Erythroblast (primary cell): Measurements from ENCODE around the gene PTGES2.

ENCODE experiments used
- GATA1 ChIP-seq: IDR thresholded peaks from 2 replicates; pipeline ENCODE4 v1.6.1; 2011; ENCODE audit warnings: low read depth, mild to moderate bottlenecking, control low read depth, low read length, moderate library complexity
- POLR2A ChIP-seq: IDR thresholded peaks from 2 replicates; pipeline ENCODE4 v1.6.1; 2011; ENCODE audit warnings: mild to moderate bottlenecking, low read length

GRCh38 chr9:128161215-128161902, 33.8 kb upstream of the PTGES2 start:
- TF ChIP-seq POLR2A (no peak), GATA1 (no peak)
